HG03139 (cell line): ENCODE results near the gene IPO4.

Source experiments
- ATAC-seq: cut with Tn5 transposase; IDR thresholded peaks from one replicate; pipeline ENCODE4 v1.9.1; 2021; ENCODE audit not compliant: unreplicated experiment

IPO4 gene

GRCh38 chr14:24135834-24136683, 52.6 kb downstream of the IPO4 start, which contains the start of gene PSME1:
Gene PSME1 (plus strand): TSS chr14:24136194. CDS start chr14:24136263, 69 bp downstream.
- peak; percentile 78 for ATAC-seq

DNA sequence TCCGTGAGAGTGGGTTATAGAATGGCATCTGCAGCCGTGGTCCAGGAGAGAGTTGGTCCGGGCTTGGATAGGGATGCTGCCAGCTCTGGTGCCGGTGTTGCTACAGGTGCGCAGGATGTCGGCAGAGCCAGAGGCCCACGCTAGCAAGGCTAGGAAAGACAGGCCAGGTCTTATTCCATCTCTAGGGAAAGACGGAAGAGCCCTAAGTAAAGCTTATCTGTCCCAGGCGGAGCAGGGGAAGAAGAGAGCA, 53.1 kb downstream of the IPO4 start:
- no peak for ATAC-seq

DNA sequence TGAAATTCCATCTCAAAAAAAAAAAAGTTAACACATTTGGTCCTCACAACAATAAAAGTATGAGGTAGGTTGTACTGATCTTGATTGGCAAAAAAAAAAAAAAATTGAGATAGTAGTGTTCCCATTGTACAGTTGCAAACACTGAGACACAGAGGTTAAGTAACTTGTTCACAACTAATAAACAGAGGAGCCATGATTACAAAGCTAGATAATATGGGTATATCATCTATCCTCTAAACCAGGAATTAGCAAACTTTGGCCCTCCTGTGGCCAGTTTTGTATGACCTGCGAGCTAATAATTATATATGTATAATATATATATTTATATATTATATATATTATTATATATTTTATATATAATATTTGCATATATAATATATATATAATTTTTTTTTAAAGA, 54.9 kb downstream of the IPO4 start:
- no peak for ATAC-seq

DNA sequence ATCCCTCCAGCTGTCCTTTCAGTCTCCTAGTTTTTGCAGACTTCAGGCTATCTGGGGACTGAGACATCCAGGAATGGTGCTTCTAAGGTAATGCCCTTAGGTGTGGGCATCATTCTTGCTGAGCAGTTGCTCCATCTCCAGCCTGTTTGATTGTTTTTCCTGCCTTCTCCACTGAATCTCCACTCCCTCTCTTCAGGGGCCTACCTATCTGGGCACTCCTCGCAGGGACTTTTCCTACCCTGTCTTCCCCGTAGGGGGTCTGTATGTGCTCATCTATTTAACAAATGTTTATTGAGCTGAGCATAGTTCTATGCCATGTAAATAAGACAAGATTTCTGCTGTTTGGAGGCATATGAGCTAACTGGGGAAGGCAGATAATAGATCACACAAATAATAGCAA, 55.6 kb downstream of the IPO4 start:
- ATAC-seq = no peak

- no peak for ATAC-seq
These were observed 56.4 kb downstream of the IPO4 start for GRCh38 chr14:24132061-24132685.

GRCh38 chr14:24131549-24131966, 57.1 kb downstream of the IPO4 start:
- no peak for ATAC-seq

DNA sequence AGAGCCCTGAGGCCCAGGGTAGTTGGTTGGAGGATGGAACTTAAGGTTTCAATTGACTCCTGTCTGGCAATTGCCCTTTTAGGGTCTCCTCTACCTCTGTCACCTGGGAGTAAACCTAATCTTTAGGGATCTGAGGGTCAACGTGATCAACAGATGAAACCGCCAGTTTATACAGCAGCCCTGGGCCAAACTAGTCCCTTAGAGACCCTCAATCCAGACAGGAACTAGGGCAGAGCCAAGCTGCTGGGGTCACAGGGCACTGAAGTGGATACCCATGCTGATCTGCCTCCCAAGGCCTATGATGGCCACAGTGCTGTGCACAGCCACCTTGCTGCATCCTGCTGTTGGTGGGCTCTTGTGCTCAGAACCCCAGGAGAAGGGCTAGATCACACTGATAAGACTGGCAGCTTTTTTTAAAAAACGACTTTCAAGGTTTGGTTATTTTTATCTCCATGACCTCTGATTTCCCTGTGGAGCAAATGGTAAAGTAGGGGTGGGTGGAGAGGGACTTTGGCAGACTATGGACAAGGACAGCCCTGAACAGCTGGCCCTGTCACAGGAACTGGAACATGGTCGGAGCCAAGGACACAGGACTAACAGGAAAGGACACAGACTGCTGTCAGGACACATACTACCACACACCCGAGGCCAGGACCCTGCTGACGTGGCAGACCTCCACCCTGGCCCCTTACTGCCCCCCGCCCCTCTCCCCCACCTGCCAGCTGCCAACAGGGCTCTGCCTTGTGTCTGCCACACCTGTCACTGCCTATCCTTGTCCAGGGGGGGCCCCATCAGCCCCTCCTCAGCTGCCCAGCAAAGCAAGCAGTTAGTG, 57.7 kb downstream of the IPO4 start:
- ATAC-seq = no peak

GRCh38 chr14:24130380-24130716, 58.3 kb downstream of the IPO4 start, which contains the start of gene FITM1:
Gene FITM1 (plus strand): TSS chr14:24130659. CDS start chr14:24131564, 905 bp downstream.
- no peak for ATAC-seq
